Parathyroid adenoma (tissue), 2 donors: ENCODE measurements around the gene CBY3.
"Not testable (repeated sequence)": the region's sequence is repeated elsewhere in the genome, so short reads cannot be mapped to it uniquely, and the experiment has no call there.

Source experiments
- H2AFZ ChIP-seq: fragments of 300-600 bp; sonication (generic); one replicate; pipeline ENCODE4 v1.7.0; 2017; ENCODE audit warnings: antibody characterized with exemption, mild to moderate bottlenecking
- H3K27ac ChIP-seq: fragments of 300-600 bp; sonication (generic); one replicate; pipeline ENCODE4 v1.7.0; 2017
- H3K27me3 ChIP-seq: fragments of 300-600 bp; sonication (generic); one replicate; pipeline ENCODE4 v1.7.0; 2017; ENCODE audit warnings: low read length; ENCODE audit not compliant: control insufficient read depth, insufficient read depth
- H3K36me3 ChIP-seq: fragments of 300-600 bp; sonication (generic); one replicate; pipeline ENCODE4 v1.7.0; 2017; ENCODE audit warnings: low read length; ENCODE audit not compliant: control insufficient read depth, insufficient read depth
- H3K4me1 ChIP-seq: fragments of 300-600 bp; sonication (generic); one replicate; pipeline ENCODE4 v1.7.0; 2017; ENCODE audit warnings: control low read depth
- H3K4me2 ChIP-seq: fragments of 300-600 bp; sonication (generic); one replicate; pipeline ENCODE4 v1.7.0; 2017; ENCODE audit warnings: low read length
- H3K4me3 ChIP-seq: fragments of 300-600 bp; sonication (generic); one replicate; pipeline ENCODE4 v1.7.0; 2017; ENCODE audit warnings: low read depth, low read length
- H3K79me2 ChIP-seq: fragments of 300-600 bp; sonication (generic); one replicate; pipeline ENCODE4 v1.7.0; 2017; ENCODE audit warnings: control low read depth
- H3K9ac ChIP-seq: fragments of 300-600 bp; sonication (generic); one replicate; pipeline ENCODE4 v1.7.0; 2017; ENCODE audit warnings: mild to moderate bottlenecking
- H3K9me3 ChIP-seq: fragments of 300-600 bp; sonication (generic); one replicate; pipeline ENCODE4 v1.7.0; 2017; ENCODE audit warnings: low read length; ENCODE audit not compliant: control insufficient read depth
- CTCF ChIP-seq: fragments of 300-600 bp; sonication (generic); IDR thresholded peaks from one replicate; pipeline ENCODE4 v1.7.0; 2017; ENCODE audit warnings: antibody characterized with exemption, mild to moderate bottlenecking
- donor health status: primary hyperparathyroidism.

The CBY3 gene

DNA sequence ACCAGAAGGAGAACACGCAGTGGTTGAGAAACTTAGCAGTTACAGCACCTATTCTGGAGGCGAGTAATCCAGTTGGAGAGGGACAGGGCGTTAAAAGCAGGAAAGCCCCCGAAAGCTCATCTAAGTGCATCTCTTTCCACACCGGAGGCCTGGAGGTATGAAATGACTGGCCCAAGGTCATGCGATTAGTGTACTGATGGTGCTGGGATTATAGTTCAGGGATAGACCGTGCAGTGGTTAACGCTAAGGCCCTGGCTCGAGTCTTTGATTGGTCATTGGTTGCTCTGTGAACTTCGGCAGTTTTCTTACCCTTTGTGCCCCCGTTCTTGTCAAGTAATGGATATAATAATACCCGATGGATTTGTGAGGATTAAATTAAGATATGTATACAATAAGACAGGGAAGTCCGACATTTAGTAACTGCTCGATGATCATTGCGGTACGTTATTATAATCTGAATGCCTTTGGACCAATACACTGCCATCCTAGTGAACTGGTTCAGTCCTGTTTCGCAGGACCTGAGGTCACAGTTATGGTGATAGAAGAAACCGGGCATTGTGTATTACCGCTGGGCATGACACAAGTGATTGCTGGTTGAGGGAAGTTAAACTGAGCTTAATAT is 18.9 kb upstream of the CBY3 start:
- Histone ChIP-seq H3K4me2 (peak overlapping the region; percentile 97), H3K4me3 (peak overlapping the region; percentile 96), H3K79me2 (peaks cover 47% of the 10 kb centered on the region), H3K9ac (peak overlapping the region; percentile 96), H3K27me3 (no peaks in the 10 kb centered on the region), H3K4me1 (peaks cover 5% of the 10 kb centered on the region), H2AFZ (peak overlapping the region; percentile 81), H3K27ac (peak overlapping the region; percentile 99), H3K36me3 (no peaks in the 10 kb centered on the region), H3K9me3 (no peaks in the 10 kb centered on the region)
- no peak for TF ChIP-seq CTCF

- Histone ChIP-seq H3K9ac (peak within 1 kb of the TSS; percentile 96), H3K9me3 (no peaks in the 10 kb centered on the region), H3K4me1 (peaks cover 5% of the 10 kb centered on the region), H3K4me3 (peak within 1 kb of the TSS; percentile 96), H3K79me2 (peaks cover 42% of the 10 kb centered on the region), H3K36me3 (no peaks in the 10 kb centered on the region), H2AFZ (peak within 1 kb of the TSS; percentile 93), H3K4me2 (peak within 1 kb of the TSS; percentile 97), H3K27me3 (no peaks in the 10 kb centered on the region), H3K27ac (peak within 1 kb of the TSS; percentile 99)
- no peak for TF ChIP-seq CTCF
Observed at GRCh38 chr5:179698935-179699615, 18.2 kb upstream of the CBY3 start, which contains the start of gene CANX. TSS of gene CANX (plus strand) at chr5:179698967. CDS start at chr5:179705682, 6,715 bp downstream.

- Histone ChIP-seq H3K4me1 (peaks cover 5% of the 10 kb centered on the region), H3K79me2 (peaks cover 34% of the 10 kb centered on the region), H3K36me3 (no peaks in the 10 kb centered on the region), H3K27ac (peak overlapping the region; percentile 99), H3K27me3 (no peaks in the 10 kb centered on the region), H3K9me3 (no peaks in the 10 kb centered on the region), H3K9ac (peak overlapping the region; percentile 17), H3K4me2 (peak overlapping the region; percentile 97), H2AFZ (peak overlapping the region; percentile 93), H3K4me3 (peak overlapping the region; percentile 96)
- peak; percentile 4 for TF ChIP-seq CTCF
Observed at GRCh38 chr5:179697993-179698934, 17.4 kb upstream of the CBY3 start.

- Histone ChIP-seq H3K4me2 (peak overlapping the region; percentile 67), H2AFZ (peak overlapping the region; percentile 93), H3K79me2 (peaks cover 27% of the 10 kb centered on the region), H3K27ac (peak overlapping the region; percentile 99), H3K4me3 (peak overlapping the region; percentile 96)
- not testable (repeated sequence) for H3K27me3 ChIP-seq, H3K4me1 ChIP-seq, H3K9ac ChIP-seq, H3K36me3 ChIP-seq, H3K9me3 ChIP-seq
Observed at GRCh38 chr5:179697543-179697942, 16.7 kb upstream of the CBY3 start.

- Histone ChIP-seq H3K27ac (peak overlapping the region; percentile 99), H3K4me1 (peaks cover 5% of the 10 kb centered on the region), H3K4me3 (no peak overlapping the region)
Observed at GRCh38 chr5:179697108-179697507, 16.3 kb upstream of the CBY3 start.

More at GRCh38 chr5:179697108-179697507, 16.3 kb upstream of the CBY3 start:
- no peaks in the 10 kb centered on the region for H3K27me3 ChIP-seq
- peaks cover 23% of the 10 kb centered on the region for H3K79me2 ChIP-seq
- peak overlapping the region; percentile 93 for H2AFZ ChIP-seq
- no peaks in the 10 kb centered on the region for H3K36me3 ChIP-seq
- no peak for TF ChIP-seq CTCF
- H3K4me2 ChIP-seq = no peak overlapping the region
- no peaks in the 10 kb centered on the region for H3K9me3 ChIP-seq
- no peak overlapping the region for H3K9ac ChIP-seq
